ENCODE data around the gene MARS1.

The MARS1 gene

GRCh38 chr12:57522011-57522886, 34.4 kb downstream of the MARS1 start, which contains the start of gene MBD6:
Gene MBD6, plus strand, starts transcription at chr12:57522824. Its CDS starts 1,480 bp downstream, at chr12:57524304.
- peaks cover 10 to 20% of the 10 kb centered on the region in 2 donors for H3K36me3 ChIP-seq (ENCODE audit: control insufficient read depth in 1 of 2, insufficient read depth in 2 of 2, low read length in 2 of 2)
- peak within 1 kb of the TSS; percentile 100 for H3K27ac ChIP-seq (ENCODE audit: low read depth, low read length)
- H3K4me1 ChIP-seq (ENCODE audit: control insufficient read depth in 1 of 2, insufficient read depth in 2 of 2, low read length in 2 of 2), result peaks cover 50 to 64% of the 10 kb centered on the region in 2 donors

GRCh38 chr12:57522887-57523705, 35.2 kb downstream of the MARS1 start:
- Histone ChIP-seq H3K27ac (ENCODE audit: low read depth, low read length) (peak overlapping the region; percentile 100), H3K9ac (ENCODE audit: low read depth in 1 of 2, low read length in 2 of 2) (peak overlapping the region; percentile 84 to 87), H3K9me3 (ENCODE audit: control insufficient read depth in 1 of 2, low read length in 2 of 2) (no peaks in the 10 kb centered on the region), H3K4me1 (ENCODE audit: control insufficient read depth in 1 of 2, insufficient read depth in 2 of 2, low read length in 2 of 2) (peaks cover 45 to 57% of the 10 kb centered on the region in 2 donors), H3K27me3 (ENCODE audit: control insufficient read depth in 1 of 2, insufficient read depth in 2 of 2, low read length in 2 of 2) (no peaks in the 10 kb centered on the region), H3K36me3 (ENCODE audit: control insufficient read depth in 1 of 2, insufficient read depth in 2 of 2, low read length in 2 of 2) (peaks cover 14 to 27% of the 10 kb centered on the region in 2 donors), H3K4me3 (ENCODE audit: low read depth in 1 of 2, low read length in 2 of 2) (peak overlapping the region; percentile 71 to 80)

More at GRCh38 chr12:57522011-57522886, 34.4 kb downstream of the MARS1 start, which contains the start of gene MBD6:
- Histone ChIP-seq H3K4me3 (ENCODE audit: low read depth in 1 of 2, low read length in 2 of 2) (peak within 1 kb of the TSS; percentile 71 to 80), H3K27me3 (ENCODE audit: control insufficient read depth in 1 of 2, insufficient read depth in 2 of 2, low read length in 2 of 2) (no peaks in the 10 kb centered on the region), H3K9me3 (ENCODE audit: control insufficient read depth in 1 of 2, low read length in 2 of 2) (no peaks in the 10 kb centered on the region), H3K9ac (ENCODE audit: low read depth in 1 of 2, low read length in 2 of 2) (peak within 1 kb of the TSS; percentile 87 to 90)

- H3K36me3 ChIP-seq (ENCODE audit: control insufficient read depth in 1 of 2, insufficient read depth in 2 of 2, low read length in 2 of 2), result peaks cover 14 to 35% of the 10 kb centered on the region in 2 donors
- H3K9me3 ChIP-seq (ENCODE audit: control insufficient read depth in 1 of 2, low read length in 2 of 2), result no peaks in the 10 kb centered on the region
- H3K27me3 ChIP-seq (ENCODE audit: control insufficient read depth in 1 of 2, insufficient read depth in 2 of 2, low read length in 2 of 2), result no peaks in the 10 kb centered on the region
- H3K9ac ChIP-seq (ENCODE audit: low read depth in 1 of 2, low read length in 2 of 2), result peak overlapping the region; percentile 84 to 86
- peak overlapping the region; percentile 71 to 80 for H3K4me3 ChIP-seq (ENCODE audit: low read depth in 1 of 2, low read length in 2 of 2)
- H3K4me1 ChIP-seq (ENCODE audit: control insufficient read depth in 1 of 2, insufficient read depth in 2 of 2, low read length in 2 of 2), result peaks cover 37 to 48% of the 10 kb centered on the region in 2 donors
- peak overlapping the region; percentile 73 for H3K27ac ChIP-seq (ENCODE audit: low read depth, low read length)
These were observed 36.1 kb downstream of the MARS1 start for GRCh38 chr12:57523706-57524614.

GRCh38 chr12:57524814-57525614, 37.1 kb downstream of the MARS1 start:
- H3K9ac ChIP-seq (ENCODE audit: low read depth in 1 of 2, low read length in 2 of 2), result peak overlapping the region in 1 of 2 donors; percentile 86
- H3K9me3 ChIP-seq (ENCODE audit: control insufficient read depth in 1 of 2, low read length in 2 of 2), result no peaks in the 10 kb centered on the region
- no peak overlapping the region for H3K27ac ChIP-seq (ENCODE audit: low read depth, low read length)
- peaks cover 31 to 41% of the 10 kb centered on the region in 2 donors for H3K4me1 ChIP-seq (ENCODE audit: control insufficient read depth in 1 of 2, insufficient read depth in 2 of 2, low read length in 2 of 2)
- peak overlapping the region; percentile 43 to 80 for H3K4me3 ChIP-seq (ENCODE audit: low read depth in 1 of 2, low read length in 2 of 2)
- H3K36me3 ChIP-seq (ENCODE audit: control insufficient read depth in 1 of 2, insufficient read depth in 2 of 2, low read length in 2 of 2), result peaks cover 15 to 45% of the 10 kb centered on the region in 2 donors
- no peaks in the 10 kb centered on the region for H3K27me3 ChIP-seq (ENCODE audit: control insufficient read depth in 1 of 2, insufficient read depth in 2 of 2, low read length in 2 of 2)

- peaks cover 23 to 53% of the 10 kb centered on the region in 2 donors for H3K36me3 ChIP-seq (ENCODE audit: control insufficient read depth in 1 of 2, insufficient read depth in 2 of 2, low read length in 2 of 2)
- no peak overlapping the region for H3K4me3 ChIP-seq (ENCODE audit: low read depth in 1 of 2, low read length in 2 of 2)
- H3K4me1 ChIP-seq (ENCODE audit: control insufficient read depth in 1 of 2, insufficient read depth in 2 of 2, low read length in 2 of 2), result peaks cover 31 to 40% of the 10 kb centered on the region in 2 donors
- no peak overlapping the region for H3K9ac ChIP-seq (ENCODE audit: low read depth in 1 of 2, low read length in 2 of 2)
- H3K9me3 ChIP-seq (ENCODE audit: control insufficient read depth in 1 of 2, low read length in 2 of 2), result no peaks in the 10 kb centered on the region
- H3K27ac ChIP-seq (ENCODE audit: low read depth, low read length), result no peak overlapping the region
- H3K27me3 ChIP-seq (ENCODE audit: control insufficient read depth in 1 of 2, insufficient read depth in 2 of 2, low read length in 2 of 2), result no peaks in the 10 kb centered on the region
These were observed 37.9 kb downstream of the MARS1 start for GRCh38 chr12:57525615-57526383.

DNA sequence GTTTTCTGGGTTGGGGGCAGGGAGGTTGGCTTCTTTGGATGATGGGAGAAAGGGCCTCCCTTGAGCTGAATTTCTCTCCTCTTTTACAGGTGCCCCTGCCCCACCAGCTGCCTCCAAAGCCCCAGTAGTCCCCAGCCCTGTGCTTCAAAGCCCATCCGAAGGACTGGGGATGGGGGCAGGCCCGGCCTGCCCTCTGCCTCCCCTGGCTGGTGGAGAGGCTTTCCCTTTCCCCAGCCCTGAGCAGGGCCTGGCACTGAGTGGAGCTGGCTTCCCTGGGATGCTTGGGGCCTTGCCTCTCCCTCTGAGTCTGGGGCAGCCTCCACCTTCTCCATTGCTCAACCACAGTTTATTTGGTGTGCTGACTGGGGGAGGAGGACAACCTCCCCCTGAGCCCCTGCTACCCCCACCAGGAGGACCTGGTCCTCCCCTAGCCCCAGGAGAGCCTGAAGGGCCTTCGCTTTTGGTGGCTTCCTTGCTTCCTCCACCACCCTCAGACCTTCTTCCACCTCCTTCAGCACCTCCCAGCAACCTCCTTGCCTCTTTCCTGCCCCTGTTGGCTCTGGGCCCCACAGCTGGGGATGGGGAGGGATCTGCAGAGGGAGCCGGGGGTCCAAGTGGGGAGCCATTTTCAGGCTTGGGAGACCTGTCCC, 38.7 kb downstream of the MARS1 start:
- Histone ChIP-seq H3K27me3 (ENCODE audit: control insufficient read depth in 1 of 2, insufficient read depth in 2 of 2, low read length in 2 of 2) (no peaks in the 10 kb centered on the region), H3K4me1 (ENCODE audit: control insufficient read depth in 1 of 2, insufficient read depth in 2 of 2, low read length in 2 of 2) (peaks cover 26 to 32% of the 10 kb centered on the region in 2 donors), H3K27ac (ENCODE audit: low read depth, low read length) (no peak overlapping the region), H3K36me3 (ENCODE audit: control insufficient read depth in 1 of 2, insufficient read depth in 2 of 2, low read length in 2 of 2) (peaks cover 25 to 61% of the 10 kb centered on the region in 2 donors), H3K9ac (ENCODE audit: low read depth in 1 of 2, low read length in 2 of 2) (no peak overlapping the region), H3K9me3 (ENCODE audit: control insufficient read depth in 1 of 2, low read length in 2 of 2) (no peaks in the 10 kb centered on the region), H3K4me3 (ENCODE audit: low read depth in 1 of 2, low read length in 2 of 2) (no peak overlapping the region)

GRCh38 chr12:57527184-57527583, 39.3 kb downstream of the MARS1 start:
- H3K36me3 ChIP-seq (ENCODE audit: control insufficient read depth in 1 of 2, insufficient read depth in 2 of 2, low read length in 2 of 2), result peaks cover 30 to 66% of the 10 kb centered on the region in 2 donors
- H3K4me3 ChIP-seq (ENCODE audit: low read depth in 1 of 2, low read length in 2 of 2), result no peak overlapping the region
- peaks cover 20 to 26% of the 10 kb centered on the region in 2 donors for H3K4me1 ChIP-seq (ENCODE audit: control insufficient read depth in 1 of 2, insufficient read depth in 2 of 2, low read length in 2 of 2)
- H3K9ac ChIP-seq (ENCODE audit: low read depth in 1 of 2, low read length in 2 of 2), result no peak overlapping the region
- no peaks in the 10 kb centered on the region for H3K27me3 ChIP-seq (ENCODE audit: control insufficient read depth in 1 of 2, insufficient read depth in 2 of 2, low read length in 2 of 2)
- no peaks in the 10 kb centered on the region for H3K9me3 ChIP-seq (ENCODE audit: control insufficient read depth in 1 of 2, low read length in 2 of 2)
- H3K27ac ChIP-seq (ENCODE audit: low read depth, low read length), result no peak overlapping the region

- Histone ChIP-seq H3K36me3 (ENCODE audit: control insufficient read depth in 1 of 2, insufficient read depth in 2 of 2, low read length in 2 of 2) (peaks cover 39 to 76% of the 10 kb centered on the region in 2 donors), H3K4me3 (ENCODE audit: low read depth in 1 of 2, low read length in 2 of 2) (no peak overlapping the region), H3K9ac (ENCODE audit: low read depth in 1 of 2, low read length in 2 of 2) (no peak overlapping the region), H3K4me1 (ENCODE audit: control insufficient read depth in 1 of 2, insufficient read depth in 2 of 2, low read length in 2 of 2) (peaks cover 20 to 23% of the 10 kb centered on the region in 2 donors), H3K9me3 (ENCODE audit: control insufficient read depth in 1 of 2, low read length in 2 of 2) (no peaks in the 10 kb centered on the region), H3K27me3 (ENCODE audit: control insufficient read depth in 1 of 2, insufficient read depth in 2 of 2, low read length in 2 of 2) (no peaks in the 10 kb centered on the region), H3K27ac (ENCODE audit: low read depth, low read length) (no peak overlapping the region)
These were observed 40.3 kb downstream of the MARS1 start for GRCh38 chr12:57528176-57528575.
